Heart left ventricle (tissue), 13 donors: Measurements from ENCODE around the gene TRAM2.

Experiments
- CTCF ChIP-seq, 12 donors: fragments of 200-600 bp; sonication (generic) in 4 of 12; IDR thresholded peaks; one replicate each; pipeline versions ENCODE4 v1.5.0 to v1.8.0; 2018 to 2022; ENCODE audit warnings: antibody characterized with exemption in 12 of 12, mild to moderate bottlenecking in 5 of 12
- POLR2A ChIP-seq, 2 donors: fragments of 450-650 bp; IDR thresholded peaks; one replicate each; pipeline ENCODE4 v1.6.1; 2017; ENCODE audit warnings: antibody characterized with exemption in 2 of 2, mild to moderate bottlenecking in 2 of 2, moderate library complexity in 2 of 2
- donor health status: ischemic (EF 13 %, LVEDD 7.1; RV severe dilation, severe dysfunction).
- donor health status: DM: no; HTN: yes; CAD: no.
- donor health status: DM: no; HTN: no; CAD: no.
- donor health status: ischemic (EF 25% LVEDD 6.9; RV normal size, moderate dysfunction).
- donor health status: ischemic (EF 25% LVEDD 5.7; RV mildly dilated, moderate dysfunction).
- donor health status: ischemic (EF 35%, LVEDD 5.7; RV mildly dilated, moderate dysfunction).
- donor health status: nonischemic (EF 11% LVEDD 7.7; RV severe dilation, severe dysfunction).
- donor health status: DM: yes; HTN: yes; CAD: no.
- donor health status: PGD.
- donor health status: ischemic (EF 29% LVEDD 5.4; RV normal size, mild dysfunction).
- donor health status: nonischemic (EF 23%, LVEDD 6.1; RV moderate dilation, normal function).

- TF ChIP-seq CTCF (IDR thresholded peaks at IDR 0.05) = no peak
- no peak for TF ChIP-seq POLR2A (IDR thresholded peaks at IDR 0.05)
Observed at GRCh38 chr6:52552278-52552643, 24.6 kb downstream of the TRAM2 start.
